Tibial nerve (tissue), 4 donors: Measurements from ENCODE around the gene ZDHHC5. TPM values are rescaled to one million over a fixed set of nuclear protein-coding genes. Genes with fewer than 3 reads are reported as not detected.

Experiments used
- DNase-seq, 2 donors: peaks; one replicate each; pipeline ENCODE4 v3.0.0-alpha.2; 2019; ENCODE audit warnings: low spot score in 2 of 2
- H3K27ac ChIP-seq, 4 donors: fragments of 200-600 bp; sonication (generic) in 3 of 4; one replicate each; pipeline ENCODE4 v1.5.1; 2017 to 2019; ENCODE audit warnings: mild to moderate bottlenecking in 1 of 4
- H3K27me3 ChIP-seq, 2 donors: fragments of 200-600 bp; sonication (generic) in 1 of 2; one replicate each; pipeline versions ENCODE4 v1.5.1 to v1.6.0; 2017 to 2019
- H3K36me3 ChIP-seq, 3 donors: fragments of 200-600 bp; sonication (generic); one replicate each; pipeline ENCODE4 v1.5.1; 2018 to 2019
- H3K4me1 ChIP-seq, 4 donors: fragments of 200-600 bp; sonication (generic) in 3 of 4; one replicate each; pipeline ENCODE4 v1.5.1; 2017 to 2019
- H3K4me3 ChIP-seq, 4 donors: fragments of 200-600 bp; sonication (generic) in 3 of 4; one replicate each; pipeline ENCODE4 v1.5.1; 2017 to 2019; ENCODE audit warnings: mild to moderate bottlenecking in 1 of 4, moderate library complexity in 1 of 4
- H3K9me3 ChIP-seq, 4 donors: fragments of 200-600 bp; sonication (generic) in 3 of 4; one replicate each; pipeline ENCODE4 v1.5.1; 2017 to 2019
- EP300 ChIP-seq, 2 donors: sonication (generic); formaldehyde crosslinking; IDR thresholded peaks; one replicate each; pipeline ENCODE4 v1.6.1; 2017; ENCODE audit warnings: antibody characterized with exemption in 2 of 2, mild to moderate bottlenecking in 1 of 2
- POLR2A ChIP-seq, 2 donors: fragments of 450-650 bp; IDR thresholded peaks; one replicate each; pipeline ENCODE4 v1.6.1; 2017; ENCODE audit warnings: antibody characterized with exemption in 2 of 2, mild to moderate bottlenecking in 2 of 2, moderate library complexity in 2 of 2
- WGBS, 2 donors: methylation state at CpG; one replicate each; pipeline ENCODE4 v1.1.5; 2018; 5-methylcytosine and 5-hydroxymethylcytosine counted together
- total RNA-seq, 4 donors: library from RNA; depleted of rRNA; stranded (reverse); fragments of >200 nt; gene quantifications; one replicate each; pipeline ENCODE4 v1.1.0, GENCODE V29; 2016
- TF ChIP-seq, protein P1 (sequence below), 5 experiments: fragments of 200-600 bp in 3 of 5; fragments of 450-650 bp in 2 of 5; sonication (generic) in 3 of 5; IDR thresholded peaks; one replicate each; pipeline ENCODE4 v1.5.1; 2016 to 2019; ENCODE audit warnings: antibody characterized with exemption in 5 of 5, mild to moderate bottlenecking in 3 of 5, moderate library complexity in 2 of 5

ZDHHC5 gene
- total RNA-seq, 4 donors from 2014 or later, result 26.0 to 57.3 (median 33.7) TPM

GRCh38 chr11:57729479-57729878 lies 61.6 kb downstream of the ZDHHC5 start:
- Histone ChIP-seq H3K27me3 (no peaks in the 10 kb centered on the region), H3K4me1 (no peaks in the 10 kb centered on the region), H3K9me3 (no peaks in the 10 kb centered on the region), H3K27ac (no peak overlapping the region), H3K4me3 (no peak overlapping the region), H3K36me3 (peaks cover 0 to 7% (median 0%) of the 10 kb centered on the region in 3 donors)
- WGBS, 2 donors, result 90 to 96% methylated on average over 7 of the region's 7 CpGs
- no peak for DNase-seq
- no peak for TF ChIP-seq POLR2A (IDR thresholded peaks at IDR 0.05)
- no peak for TF ChIP-seq EP300 (IDR thresholded peaks at IDR 0.05)
- TF ChIP-seq, protein P1, sequence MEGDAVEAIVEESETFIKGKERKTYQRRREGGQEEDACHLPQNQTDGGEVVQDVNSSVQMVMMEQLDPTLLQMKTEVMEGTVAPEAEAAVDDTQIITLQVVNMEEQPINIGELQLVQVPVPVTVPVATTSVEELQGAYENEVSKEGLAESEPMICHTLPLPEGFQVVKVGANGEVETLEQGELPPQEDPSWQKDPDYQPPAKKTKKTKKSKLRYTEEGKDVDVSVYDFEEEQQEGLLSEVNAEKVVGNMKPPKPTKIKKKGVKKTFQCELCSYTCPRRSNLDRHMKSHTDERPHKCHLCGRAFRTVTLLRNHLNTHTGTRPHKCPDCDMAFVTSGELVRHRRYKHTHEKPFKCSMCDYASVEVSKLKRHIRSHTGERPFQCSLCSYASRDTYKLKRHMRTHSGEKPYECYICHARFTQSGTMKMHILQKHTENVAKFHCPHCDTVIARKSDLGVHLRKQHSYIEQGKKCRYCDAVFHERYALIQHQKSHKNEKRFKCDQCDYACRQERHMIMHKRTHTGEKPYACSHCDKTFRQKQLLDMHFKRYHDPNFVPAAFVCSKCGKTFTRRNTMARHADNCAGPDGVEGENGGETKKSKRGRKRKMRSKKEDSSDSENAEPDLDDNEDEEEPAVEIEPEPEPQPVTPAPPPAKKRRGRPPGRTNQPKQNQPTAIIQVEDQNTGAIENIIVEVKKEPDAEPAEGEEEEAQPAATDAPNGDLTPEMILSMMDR (IDR thresholded peaks at IDR 0.05), result no peak

DNA sequence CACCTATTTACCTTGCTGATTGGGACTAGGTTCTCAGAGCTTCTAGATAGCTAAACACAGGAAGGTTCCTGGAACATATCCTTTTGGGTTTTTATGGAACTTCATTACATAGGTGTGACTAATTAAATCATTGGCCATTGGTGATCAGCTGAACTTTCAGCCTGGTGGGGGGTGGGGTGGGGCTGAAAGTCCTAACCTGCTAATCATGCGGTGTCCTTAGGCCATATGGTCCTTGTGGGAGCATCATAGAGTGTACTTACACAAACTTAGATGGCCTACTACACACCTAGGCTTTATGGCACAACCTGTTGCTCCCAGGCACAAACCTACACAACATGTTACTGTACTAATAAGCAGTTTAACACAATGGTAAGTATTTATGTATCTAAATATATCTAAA lies 64.7 kb downstream of the ZDHHC5 start:
- Histone ChIP-seq H3K4me3 (no peak overlapping the region), H3K36me3 (peaks cover 0 to 11% (median 0%) of the 10 kb centered on the region in 3 donors), H3K27me3 (no peaks in the 10 kb centered on the region), H3K4me1 (no peaks in the 10 kb centered on the region), H3K9me3 (no peaks in the 10 kb centered on the region), H3K27ac (no peak overlapping the region)
- TF ChIP-seq, protein P1 (IDR thresholded peaks at IDR 0.05), result no peak
- TF ChIP-seq POLR2A (IDR thresholded peaks at IDR 0.05) (no peak), EP300 (IDR thresholded peaks at IDR 0.05) (no peak)
- WGBS, 2 donors, result 100% methylated on average over 1 of the region's 1 CpG
- no peak for DNase-seq

DNA sequence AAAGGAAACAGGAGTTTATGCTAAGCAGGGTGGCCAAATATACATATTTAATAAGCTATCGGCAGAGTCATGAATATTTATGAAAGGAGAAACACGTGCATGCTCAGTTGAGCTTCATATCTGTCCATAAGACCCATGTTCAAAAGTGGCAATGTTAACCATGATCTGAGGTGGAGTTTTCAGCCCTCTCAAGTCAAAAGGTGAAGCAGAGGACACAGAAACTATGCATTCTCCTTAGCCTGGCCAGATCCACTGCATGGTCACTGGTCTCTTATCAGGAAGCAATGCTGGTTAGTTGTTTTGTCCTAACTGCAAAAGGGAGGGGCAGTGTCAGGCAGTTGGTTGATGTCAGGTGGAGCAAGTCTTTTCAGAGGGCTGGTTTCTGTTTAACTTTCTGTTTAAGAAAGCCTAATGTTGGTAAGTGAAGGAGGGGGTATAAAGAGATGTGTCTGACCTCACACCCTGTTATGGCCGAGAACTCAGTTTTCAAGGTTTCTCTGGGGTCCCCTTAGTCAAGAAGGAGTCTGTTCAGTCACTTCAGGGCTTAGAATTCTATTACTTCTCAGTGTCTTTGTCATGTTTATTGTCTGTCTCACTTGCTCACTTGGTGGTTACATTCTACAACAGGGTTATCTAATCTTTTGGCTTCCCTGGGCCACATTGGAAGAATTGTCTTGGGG lies 67.8 kb downstream of the ZDHHC5 start:
- Histone ChIP-seq H3K9me3 (no peaks in the 10 kb centered on the region), H3K27ac (no peak overlapping the region), H3K27me3 (no peaks in the 10 kb centered on the region), H3K4me1 (peaks cover 0 to 5% (median 0%) of the 10 kb centered on the region in 4 donors), H3K4me3 (no peak overlapping the region), H3K36me3 (peaks cover 0 to 26% (median 0%) of the 10 kb centered on the region in 3 donors)
- WGBS, 2 donors, result 65 to 72% methylated on average over 3 of the region's 3 CpGs
- DNase-seq, result no peak
- TF ChIP-seq, protein P1 (IDR thresholded peaks at IDR 0.05), result no peak
- no peak for TF ChIP-seq EP300 (IDR thresholded peaks at IDR 0.05)
- TF ChIP-seq POLR2A (IDR thresholded peaks at IDR 0.05), result no peak

DNA sequence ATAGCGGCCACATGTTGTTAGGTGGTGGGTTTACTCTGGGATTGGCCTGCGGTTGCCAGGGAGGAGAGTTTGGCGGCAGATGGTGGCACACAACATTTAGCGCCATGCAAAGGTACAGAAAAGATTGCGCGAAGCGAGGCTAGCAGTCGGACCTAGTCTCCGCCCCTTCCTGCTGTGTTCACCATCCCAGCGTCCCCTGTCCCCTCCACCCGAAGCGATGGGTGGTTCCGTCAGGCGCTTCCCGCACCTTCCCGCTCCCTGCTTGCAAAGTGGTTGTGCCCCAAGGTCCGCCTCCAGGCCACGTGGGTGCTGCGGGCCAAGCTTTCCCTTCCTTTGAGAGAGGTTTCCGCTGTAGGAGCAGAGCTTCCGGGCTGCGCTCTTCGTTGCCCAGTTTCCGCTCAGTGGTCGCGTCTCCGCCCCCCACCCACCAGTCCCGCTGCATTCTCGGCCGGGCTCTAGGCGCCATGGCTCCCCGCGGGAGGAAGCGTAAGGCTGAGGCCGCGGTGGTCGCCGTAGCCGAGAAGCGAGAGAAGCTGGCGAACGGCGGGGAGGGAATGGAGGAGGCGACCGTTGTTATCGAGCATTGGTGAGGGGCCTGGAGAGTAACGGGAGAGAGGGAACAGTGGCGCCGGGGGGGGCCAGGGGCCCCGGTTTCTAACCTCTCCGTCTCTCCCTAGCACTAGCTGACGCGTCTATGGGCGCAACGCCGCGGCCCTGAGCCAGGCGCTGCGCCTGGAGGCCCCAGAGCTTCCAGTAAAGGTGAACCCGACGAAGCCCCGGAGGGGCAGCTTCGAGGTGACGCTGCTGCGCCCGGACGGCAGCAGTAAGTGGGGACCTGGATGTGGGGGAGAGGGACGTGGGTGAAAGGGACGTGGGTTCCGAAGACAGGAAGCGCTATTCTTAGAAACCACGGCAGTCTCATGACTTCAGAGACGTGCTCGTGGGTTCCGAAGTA lies 73.5 kb downstream of the ZDHHC5 start, which contains the start of gene SELENOH:
Gene SELENOH (plus strand): TSS at position 360 of the 955 bp plus-strand sequence. CDS start 105 bp downstream, at position 465.
- DNase-seq, result peak; percentile 88
- peaks cover 0 to 65% (median 7%) of the 10 kb centered on the region in 3 donors for H3K36me3 ChIP-seq
- H3K9me3 ChIP-seq, result no peaks in the 10 kb centered on the region
- peak within 1 kb of the TSS; percentile 29 to 95 (median 94) for H3K27ac ChIP-seq
- no peaks in the 10 kb centered on the region for H3K27me3 ChIP-seq
- 0 to 1% methylated on average over 52 to 54 of the region's 75 CpGs for WGBS, 2 donors
- H3K4me1 ChIP-seq, result peaks cover 0 to 28% (median 9%) of the 10 kb centered on the region in 4 donors
- peak within 1 kb of the TSS; percentile 50 to 92 (median 78) for H3K4me3 ChIP-seq
- TF ChIP-seq EP300 (IDR thresholded peaks at IDR 0.05) (peak; percentile 51 to 95), POLR2A (IDR thresholded peaks at IDR 0.05) (peak in 1 of 2 donors; percentile 81)
- TF ChIP-seq, protein P1 (IDR thresholded peaks at IDR 0.05), result peak in 1 of 5 experiments; percentile 37
